Measurements from ENCODE around the gene MUC22.
"Not testable (repeated sequence)": the region's sequence is repeated elsewhere in the genome, so short reads cannot be mapped to it uniquely, and the experiment has no call there.

MUC22 gene

GRCh38 chr6:31000067-31000860 lies 10.0 kb upstream of the MUC22 start:
- not testable (repeated sequence) for DNase-seq

DNA sequence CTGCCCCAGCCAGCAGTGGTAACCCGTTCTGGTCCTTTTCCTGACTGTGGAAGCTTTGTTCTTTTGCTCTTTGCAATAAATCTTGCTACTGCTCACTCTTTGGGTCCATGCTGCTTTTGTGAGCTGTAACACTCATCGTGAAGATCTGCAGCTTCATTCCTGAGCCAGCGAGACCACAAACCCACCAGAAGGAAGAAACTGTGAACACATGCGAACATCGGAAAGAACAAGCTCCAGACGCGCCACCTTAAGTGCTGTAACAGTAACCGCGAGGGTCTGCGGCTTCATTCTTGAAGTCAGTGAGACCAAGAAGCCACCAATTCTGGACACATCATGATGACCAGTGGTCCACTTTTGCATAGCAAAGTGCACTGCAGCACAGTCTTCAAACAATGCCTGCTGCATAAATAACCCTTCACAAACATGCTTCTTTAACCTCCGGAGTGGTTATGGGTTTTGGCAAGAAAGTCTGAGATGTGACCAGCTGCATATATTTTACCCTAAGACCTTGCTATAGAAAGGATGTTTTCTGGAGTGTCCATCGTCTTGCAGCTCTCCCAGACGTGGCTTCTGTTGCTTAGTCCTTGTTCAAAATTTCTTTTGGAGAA lies 8.9 kb upstream of the MUC22 start:
- DNase-seq = no peak

- no peak for DNase-seq
Observed at GRCh38 chr6:31002471-31002870, 7.8 kb upstream of the MUC22 start.

DNA sequence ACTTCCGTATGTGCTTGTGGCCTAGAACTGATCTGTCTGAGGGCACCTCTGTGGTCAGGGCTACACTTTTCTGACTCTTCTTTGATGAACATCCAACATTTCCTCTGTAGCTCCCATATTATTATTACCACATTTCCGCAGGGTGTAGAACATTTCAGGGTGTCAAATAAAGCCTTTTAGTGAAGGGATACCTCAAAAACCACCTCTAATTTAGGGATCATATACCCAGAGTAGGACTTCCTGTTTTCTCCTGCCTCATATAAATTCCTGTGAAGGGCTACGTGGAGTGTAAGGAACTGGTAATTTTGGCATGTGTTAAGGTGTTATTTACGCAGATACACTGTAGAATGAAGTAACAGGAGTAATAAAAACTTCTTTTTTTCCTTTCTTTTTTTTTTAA lies 5.5 kb upstream of the MUC22 start:
- DNase-seq = no peak

DNA sequence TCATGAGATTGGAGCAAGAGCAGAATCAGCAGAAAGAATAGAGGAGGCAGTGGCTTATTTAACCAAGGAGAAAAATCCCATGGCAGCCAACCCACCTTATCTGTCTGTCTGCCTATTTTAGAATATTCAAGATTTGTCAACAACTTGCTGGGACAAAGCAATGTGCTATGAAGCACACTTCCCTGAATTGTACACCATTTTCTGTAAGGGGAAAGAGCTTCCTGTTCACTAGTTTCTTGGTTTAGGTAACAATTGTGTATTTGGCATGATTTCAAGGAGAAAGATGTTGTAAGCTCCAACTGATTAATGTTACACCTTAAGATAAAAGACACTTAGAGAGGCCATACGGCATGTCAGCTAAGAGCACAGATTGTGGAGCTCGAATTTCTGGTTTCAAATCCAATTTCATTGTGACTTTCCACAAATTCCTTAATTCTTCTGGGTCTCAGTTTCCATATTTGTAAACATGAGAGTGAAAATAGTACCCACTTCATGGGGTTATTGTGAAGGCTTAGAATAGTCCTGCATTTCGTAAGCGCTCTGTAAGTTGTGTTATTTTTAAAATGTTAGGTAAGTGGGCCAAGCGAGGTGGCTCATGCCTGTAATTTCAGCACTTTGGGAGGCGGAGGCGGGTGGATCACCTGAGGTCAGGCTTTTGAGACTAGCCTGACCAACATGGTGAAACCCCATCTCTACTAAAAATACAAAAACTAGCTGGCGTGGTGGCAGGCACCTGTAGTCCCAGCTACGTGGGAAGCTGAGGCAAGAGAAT lies 4.8 kb upstream of the MUC22 start:
- no peak for DNase-seq

DNA sequence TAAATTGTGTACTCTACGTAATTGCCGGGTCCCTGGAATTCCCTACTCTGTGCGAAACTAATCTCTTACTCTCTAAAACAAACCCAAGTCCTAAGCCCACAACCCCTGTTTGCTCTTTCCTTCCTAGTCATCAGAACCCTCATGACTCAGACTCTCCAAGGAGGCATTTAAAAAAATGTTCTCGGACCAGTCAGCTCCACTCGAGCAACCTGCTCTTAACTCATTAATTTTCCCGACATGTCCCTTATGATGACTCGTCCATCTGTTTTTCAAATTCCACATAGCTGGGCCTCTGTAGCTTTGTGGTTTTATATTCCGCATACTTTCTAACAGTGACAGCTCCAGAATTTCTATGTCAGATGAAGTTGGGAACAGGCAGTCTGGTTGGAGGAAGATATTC lies 2.6 kb upstream of the MUC22 start:
- DNase-seq = peak; percentile 89

- DNase-seq = no peak
Observed at GRCh38 chr6:31008165-31008564, 2.1 kb upstream of the MUC22 start.

GRCh38 chr6:31009731-31010130 lies 543 bp upstream of the MUC22 start:
- no peak for DNase-seq

- no peak for DNase-seq
Observed at GRCh38 chr6:31011153-31011552, 879 bp downstream of the MUC22 start.

DNA sequence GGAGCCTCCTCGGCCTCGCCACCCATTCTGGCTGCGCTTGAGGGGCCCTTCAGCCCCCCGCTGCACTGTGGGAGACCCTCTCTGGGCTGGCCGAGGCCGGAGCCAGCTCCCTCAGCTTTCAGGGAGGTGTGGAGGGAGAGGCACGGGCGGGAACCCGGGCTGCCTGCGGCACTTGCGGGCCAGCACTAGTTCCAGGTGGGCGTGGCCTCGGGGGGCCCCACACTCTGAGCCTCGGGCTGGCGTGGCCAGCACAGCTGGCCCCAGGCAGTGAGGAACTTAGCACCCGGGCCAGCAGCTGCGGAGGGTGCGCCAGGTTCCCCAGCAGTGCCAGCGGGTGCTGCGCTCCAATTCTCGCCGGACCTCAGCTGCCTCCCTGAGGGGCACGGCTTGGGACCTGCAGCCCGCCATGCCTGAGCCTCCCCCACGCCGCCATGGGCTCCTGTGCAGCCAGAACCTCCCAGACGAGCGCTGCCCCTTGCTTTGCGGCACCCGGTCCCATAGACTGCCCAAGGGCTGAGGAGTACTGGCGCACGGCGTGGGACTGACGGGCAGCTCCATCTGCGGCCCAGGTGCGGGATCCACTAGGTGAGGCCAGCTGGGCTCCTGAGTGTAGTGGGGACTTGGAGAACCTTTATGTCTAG lies 6.5 kb downstream of the MUC22 start:
- DNase-seq = no peak

DNA sequence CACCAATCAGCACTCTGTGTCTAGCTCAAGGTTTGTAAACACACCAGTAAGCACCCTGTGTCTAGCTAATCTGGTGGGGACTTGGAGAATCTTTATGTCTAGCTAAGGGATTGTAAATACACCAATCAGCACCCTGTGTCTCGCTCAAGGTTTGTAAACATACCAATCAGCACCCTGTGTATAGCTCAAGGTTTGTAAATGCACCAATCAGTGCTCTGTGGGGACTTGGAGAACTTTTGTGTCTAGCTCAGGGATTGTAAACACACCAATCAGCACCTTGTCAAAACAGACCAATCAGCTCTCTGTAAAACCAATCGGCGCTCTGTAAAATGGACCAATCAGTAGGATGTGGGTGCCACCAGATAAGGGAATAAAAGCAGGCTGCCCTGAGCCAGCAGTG lies 7.2 kb downstream of the MUC22 start:
- DNase-seq = not testable (repeated sequence)

GRCh38 chr6:31020057-31020456 lies 9.8 kb downstream of the MUC22 start:
- DNase-seq = no peak

GRCh38 chr6:31020631-31021255 lies 10.5 kb downstream of the MUC22 start:
- DNase-seq = not testable (repeated sequence)

DNA sequence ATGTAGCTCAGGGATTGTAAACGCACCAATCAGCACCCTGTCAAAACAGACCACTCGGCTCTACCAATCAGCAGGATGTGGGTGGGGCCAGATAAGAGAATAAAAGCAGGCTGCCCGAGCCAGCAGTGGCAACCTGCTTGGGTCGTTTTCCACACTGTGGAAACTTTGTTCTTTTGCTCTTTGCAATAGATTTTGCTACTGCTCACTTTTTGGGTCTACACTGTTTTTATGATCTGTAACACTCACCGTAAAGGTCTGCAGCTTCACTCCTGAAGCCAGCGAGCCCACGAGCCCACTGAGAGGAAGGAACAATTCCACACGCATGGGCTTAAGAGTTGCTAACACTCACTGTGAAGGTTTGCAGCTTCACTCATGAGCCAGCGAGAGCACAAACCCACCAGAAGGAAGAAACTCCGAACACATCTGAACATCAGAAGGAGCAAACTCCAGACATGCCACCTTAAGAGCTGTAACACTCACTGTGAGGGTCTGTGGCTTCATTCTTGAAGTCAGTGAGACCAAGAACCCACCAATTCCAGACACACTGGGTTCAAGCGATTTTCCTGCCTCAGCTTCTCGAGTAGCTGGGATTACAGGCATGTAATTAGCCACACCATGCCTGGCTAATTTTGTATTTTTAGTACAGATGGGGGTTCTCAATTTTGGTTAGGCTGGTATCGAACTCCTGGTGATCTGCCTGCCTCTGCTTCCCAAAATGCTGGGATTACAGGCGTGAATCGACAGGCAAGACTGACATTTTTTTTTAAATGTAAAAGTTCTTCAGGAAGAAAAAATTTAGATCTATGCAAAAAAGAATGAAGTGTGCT lies 11.6 kb downstream of the MUC22 start:
- DNase-seq = not testable (repeated sequence)

GRCh38 chr6:31025595-31025994 lies 15.3 kb downstream of the MUC22 start:
- DNase-seq = no peak

DNA sequence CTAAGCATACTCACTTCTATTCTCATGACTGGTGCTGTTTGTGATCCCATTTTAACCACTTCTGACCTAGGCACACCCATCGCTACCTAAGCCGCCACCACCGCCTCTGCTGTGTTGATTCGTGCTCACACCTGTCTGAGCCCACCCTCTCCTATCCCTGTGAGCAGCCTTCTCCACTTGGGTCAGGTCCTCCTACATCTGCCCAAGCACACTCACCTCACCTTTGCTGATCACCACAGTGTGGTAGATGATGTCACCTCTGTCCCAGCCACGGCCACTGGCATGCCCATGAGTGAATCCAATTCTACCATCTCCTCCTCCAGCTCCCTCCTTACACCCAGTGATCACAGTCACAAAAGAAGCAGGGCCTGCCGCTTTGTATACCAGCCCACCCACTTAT lies 20.8 kb downstream of the MUC22 start:
- no peak for DNase-seq

DNA sequence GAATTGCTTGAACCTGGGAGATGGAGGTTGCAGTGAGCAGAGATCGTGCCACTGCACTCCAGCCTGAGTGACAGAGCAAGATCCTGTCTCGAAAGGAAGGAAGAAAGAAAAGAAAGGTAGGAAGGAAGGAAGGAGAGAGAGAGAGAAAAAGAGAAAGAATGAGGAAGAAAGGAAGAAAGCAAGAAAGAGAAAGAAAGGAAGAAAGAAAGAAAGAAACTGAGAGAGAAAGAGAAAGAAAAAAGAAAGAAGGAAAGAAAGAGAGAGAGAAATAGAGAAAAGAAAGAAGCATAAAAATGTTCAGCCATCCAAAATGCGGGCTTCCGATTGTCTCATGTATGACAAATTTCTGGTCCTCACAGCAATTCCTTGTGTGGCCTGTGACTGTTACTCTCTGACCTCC lies 22.8 kb downstream of the MUC22 start:
- DNase-seq = no peak

DNA sequence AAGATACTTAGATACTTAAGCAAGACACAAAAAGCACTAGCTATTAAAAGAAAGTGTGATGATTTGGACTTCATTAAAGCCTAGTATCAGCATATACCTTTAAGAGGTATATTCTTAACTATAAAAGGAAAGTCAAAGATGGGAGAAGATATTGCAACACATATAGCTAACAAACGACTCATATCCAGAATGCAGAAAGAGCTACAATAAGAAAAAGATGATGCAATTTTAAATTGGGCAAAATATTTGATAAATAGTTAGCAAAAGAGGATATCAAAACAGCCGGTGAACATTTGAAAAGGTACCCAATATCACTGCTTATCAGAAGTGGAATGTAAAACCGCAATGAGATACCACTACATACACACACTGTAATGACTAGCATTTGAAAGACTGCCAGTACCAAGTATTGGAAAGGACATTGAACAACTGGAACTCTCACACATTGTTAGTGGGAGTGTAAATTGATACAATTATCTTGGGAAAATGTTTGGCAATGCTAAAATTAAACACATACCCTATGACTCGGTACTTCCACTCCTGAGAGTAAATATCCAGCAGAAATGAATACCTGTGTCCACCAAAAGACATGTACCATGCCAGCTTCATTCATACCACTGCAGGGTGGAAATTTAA lies 25.7 kb downstream of the MUC22 start:
- DNase-seq = no peak

- no peak for DNase-seq
Observed at GRCh38 chr6:31037169-31037568, 26.9 kb downstream of the MUC22 start.

GRCh38 chr6:31037682-31038081 lies 27.4 kb downstream of the MUC22 start:
- peak; percentile 61 for DNase-seq

DNA sequence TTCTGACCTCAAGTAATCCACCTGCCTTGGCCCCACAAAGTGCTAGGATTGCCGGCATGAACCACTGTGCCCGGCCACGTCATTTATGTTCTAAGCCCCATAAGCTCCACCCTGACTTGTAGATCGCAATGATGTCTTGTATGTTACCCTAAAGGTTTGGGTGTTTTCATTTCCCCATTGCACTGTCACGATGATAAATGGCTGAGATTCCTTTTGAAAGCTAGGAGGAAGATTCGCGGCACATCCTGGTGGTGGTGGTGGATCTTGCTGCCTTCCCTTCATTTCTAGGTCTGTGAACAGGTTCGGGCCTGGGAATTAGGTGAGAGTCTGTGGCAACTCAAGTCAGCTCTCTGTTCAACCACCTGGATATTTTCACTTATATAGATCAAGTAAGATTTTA lies 28.3 kb downstream of the MUC22 start:
- DNase-seq = no peak

DNA sequence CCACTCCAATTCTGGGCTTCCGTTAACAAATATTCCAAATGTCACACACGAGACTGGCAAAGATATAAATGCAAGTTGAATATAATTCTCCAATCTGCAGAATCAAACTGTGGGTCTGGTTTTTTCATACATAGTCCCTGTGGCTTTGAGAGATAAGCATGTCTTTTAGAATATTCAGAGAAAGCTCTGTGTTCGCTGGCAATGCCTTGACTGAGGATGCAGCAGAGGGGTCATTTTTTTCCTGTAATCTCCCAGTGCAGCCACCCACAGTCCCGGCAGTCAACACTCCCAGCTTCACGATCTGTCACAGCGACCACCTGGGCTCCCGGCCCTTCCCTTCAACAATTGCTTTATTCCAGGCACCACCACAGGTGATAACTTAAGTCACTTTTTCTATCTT lies 30.5 kb downstream of the MUC22 start:
- DNase-seq = no peak
